Hepatocyte (in vitro differentiated cells): ENCODE measurements around the gene ETV3. TPM values are rescaled to one million over a fixed set of nuclear protein-coding genes. Genes with fewer than 3 reads are reported as not detected.

ENCODE experiments used
- DNase-seq: peaks from one replicate; pipeline ENCODE4 v3.0.0-alpha.2; 2016; ENCODE audit warnings: low spot score
- H2AFZ ChIP-seq: fragments of 200-600 bp; sonication (generic); 2 replicates; pipeline ENCODE4 v1.6.0; 2016; ENCODE audit warnings: antibody characterized with exemption, mild to moderate bottlenecking
- H3K27ac ChIP-seq: fragments of 200-600 bp; sonication (generic); 2 replicates; pipeline ENCODE4 v1.5.1; 2016; ENCODE audit warnings: mild to moderate bottlenecking
- H3K27me3 ChIP-seq: fragments of 200-600 bp; sonication (generic); 2 replicates; pipeline ENCODE4 v1.6.1; 2016
- H3K36me3 ChIP-seq: fragments of 200-600 bp; sonication (generic); replicated peaks from 2 replicates; pipeline ENCODE4 v1.5.1; 2016; ENCODE audit warnings: low read depth; ENCODE audit not compliant: insufficient read depth
- H3K4me1 ChIP-seq: fragments of 200-600 bp; sonication (generic); 2 replicates; pipeline ENCODE4 v1.5.1; 2016; ENCODE audit warnings: mild to moderate bottlenecking, moderate library complexity; ENCODE audit not compliant: insufficient read depth
- H3K4me2 ChIP-seq: fragments of 200-600 bp; sonication (generic); 2 replicates; pipeline ENCODE4 v1.6.0; 2016
- H3K4me3 ChIP-seq: fragments of 200-600 bp; sonication (generic); 2 replicates; pipeline ENCODE4 v1.5.1; 2016; ENCODE audit warnings: mild to moderate bottlenecking
- H3K79me2 ChIP-seq: fragments of 200-600 bp; sonication (generic); 2 replicates; pipeline ENCODE4 v1.6.0; 2017; ENCODE audit warnings: mild to moderate bottlenecking
- H3K9me2 ChIP-seq: fragments of 200-600 bp; sonication (generic); replicated peaks from 2 replicates; pipeline ENCODE4 v1.6.0; 2017; ENCODE audit warnings: mild to moderate bottlenecking; ENCODE audit not compliant: insufficient read depth
- H3K9me3 ChIP-seq: fragments of 200-600 bp; sonication (generic); 2 replicates; pipeline ENCODE4 v1.5.1; 2016; ENCODE audit warnings: low read depth, mild to moderate bottlenecking
- H4K20me1 ChIP-seq: fragments of 200-600 bp; sonication (generic); 2 replicates; pipeline ENCODE4 v1.6.0; 2016; ENCODE audit warnings: mild to moderate bottlenecking; ENCODE audit not compliant: insufficient read depth, poor library complexity, severe bottlenecking
- CTCF ChIP-seq: fragments of 200-600 bp; sonication (generic); IDR thresholded peaks from 2 replicates; pipeline ENCODE4 v1.5.1; 2016; ENCODE audit warnings: antibody characterized with exemption, mild to moderate bottlenecking; ENCODE audit not compliant: poor library complexity
- EZH2 ChIP-seq: fragments of 200-600 bp; sonication (generic); IDR thresholded peaks from 2 replicates; pipeline ENCODE4 v1.6.1; 2016; ENCODE audit warnings: antibody characterized with exemption, mild to moderate bottlenecking, borderline replicate concordance
- EZH2phosphoT487 ChIP-seq: fragments of 200-600 bp; sonication (generic); IDR thresholded peaks from one replicate; pipeline ENCODE4 v1.6.1; 2018; ENCODE audit warnings: antibody characterized with exemption, mild to moderate bottlenecking, low read depth, moderate library complexity; ENCODE audit not compliant: unreplicated experiment, severe bottlenecking
- WGBS: methylation state at CpG from one replicate; pipeline ENCODE4 v1.1.6; 2016; ENCODE audit warnings: low lambda C conversion rate; ENCODE audit errors: missing lambda C conversion rate; 5-methylcytosine and 5-hydroxymethylcytosine counted together
- polyA plus RNA-seq: library from polyadenylated mRNA; unstranded; fragments of >200 nt; fragmentation: Nextera tagmentation; extraction: Ambion mirVana; gene quantifications from 2 replicates; pipeline ENCODE4 v1.2.1, GENCODE V29; 2016
- total RNA-seq: library from RNA; depleted of rRNA; stranded (reverse); fragments of >200 nt; gene quantifications from 2 replicates; pipeline ENCODE4 v1.2.3, GENCODE V29; 2014

ETV3 gene
- total and polyA plus RNA-seq, 2 experiments from 2014 or later, result 8.4 to 17.6 TPM

GRCh38 chr1:157106813-157107189 is 31.4 kb downstream of the ETV3 start:
- Histone ChIP-seq H2AFZ (no peak overlapping the region), H3K9me2 (no peaks in the 10 kb centered on the region), H3K4me3 (no peak overlapping the region), H3K4me2 (no peak overlapping the region), H3K4me1 (no peaks in the 10 kb centered on the region), H3K79me2 (no peaks in the 10 kb centered on the region), H3K9me3 (no peaks in the 10 kb centered on the region), H3K36me3 (no peaks in the 10 kb centered on the region), H3K27ac (no peak overlapping the region), H4K20me1 (no peaks in the 10 kb centered on the region), H3K27me3 (peaks cover 24% of the 10 kb centered on the region)
- no peak for DNase-seq
- TF ChIP-seq EZH2phosphoT487, result no peak
- no peak for TF ChIP-seq CTCF
- TF ChIP-seq EZH2, result no peak
- WGBS, result 87% methylated on average over 6 of the region's 6 CpGs

GRCh38 chr1:157105988-157106812 is 32.0 kb downstream of the ETV3 start:
- H3K79me2 ChIP-seq, result no peaks in the 10 kb centered on the region
- H4K20me1 ChIP-seq, result no peaks in the 10 kb centered on the region
- no peaks in the 10 kb centered on the region for H3K4me1 ChIP-seq
- 70% methylated on average over 6 of the region's 6 CpGs for WGBS
- H3K4me2 ChIP-seq, result no peak overlapping the region
- DNase-seq, result peak; percentile 44
- TF ChIP-seq EZH2phosphoT487, result no peak
- TF ChIP-seq EZH2, result no peak
- no peak for TF ChIP-seq CTCF
- no peak overlapping the region for H3K4me3 ChIP-seq
- H3K27ac ChIP-seq, result no peak overlapping the region
- H3K36me3 ChIP-seq, result no peaks in the 10 kb centered on the region
- no peaks in the 10 kb centered on the region for H3K9me2 ChIP-seq
- peaks cover 20% of the 10 kb centered on the region for H3K27me3 ChIP-seq
- no peaks in the 10 kb centered on the region for H3K9me3 ChIP-seq
- no peak overlapping the region for H2AFZ ChIP-seq

- TF ChIP-seq EZH2 (no peak), EZH2phosphoT487 (no peak), CTCF (no peak)
- Histone ChIP-seq H3K27ac (no peak overlapping the region), H4K20me1 (no peaks in the 10 kb centered on the region), H3K4me1 (no peaks in the 10 kb centered on the region), H3K9me3 (no peaks in the 10 kb centered on the region), H3K4me3 (no peak overlapping the region), H3K4me2 (no peak overlapping the region), H3K36me3 (no peaks in the 10 kb centered on the region), H2AFZ (no peak overlapping the region), H3K27me3 (peaks cover 20% of the 10 kb centered on the region), H3K79me2 (no peaks in the 10 kb centered on the region), H3K9me2 (no peaks in the 10 kb centered on the region)
- 77% methylated on average over 14 of the region's 14 CpGs for WGBS
- no peak for DNase-seq
These were observed 32.8 kb downstream of the ETV3 start for GRCh38 chr1:157105298-157105987.
